ENCODE measurements around the gene FUBP1.
"Not testable (repeated sequence)": the region's sequence is repeated elsewhere in the genome, so short reads cannot be mapped to it uniquely, and the experiment has no call there.

FUBP1 gene

GRCh38 chr1:77986810-77987209 lies 7.9 kb upstream of the FUBP1 start:
- no peak for DNase-seq

GRCh38 chr1:77984629-77985028 lies 5.8 kb upstream of the FUBP1 start:
- no peak for DNase-seq

- DNase-seq: no peak
Observed at GRCh38 chr1:77983997-77984355, 5.1 kb upstream of the FUBP1 start.

- not testable (repeated sequence) for DNase-seq
Observed at GRCh38 chr1:77983352-77983996, 4.6 kb upstream of the FUBP1 start.

- peak; percentile 87 to 89 for DNase-seq
Observed at GRCh38 chr1:77978293-77978968, 441 bp downstream of the FUBP1 start.

GRCh38 chr1:77977989-77978292 lies 931 bp downstream of the FUBP1 start:
- DNase-seq: no peak

GRCh38 chr1:77976433-77977076 lies 2.3 kb downstream of the FUBP1 start:
- DNase-seq: no peak

GRCh38 chr1:77975907-77976306 lies 3.0 kb downstream of the FUBP1 start:
- peak in 1 of 2 donors; percentile 6 for DNase-seq

- no peak for DNase-seq
Observed at GRCh38 chr1:77975386-77975785, 3.5 kb downstream of the FUBP1 start.

GRCh38 chr1:77972080-77972479 lies 6.8 kb downstream of the FUBP1 start:
- DNase-seq: no peak

- no peak for DNase-seq
Observed at GRCh38 chr1:77970192-77970591, 8.7 kb downstream of the FUBP1 start.

GRCh38 chr1:77966291-77966690 lies 12.6 kb downstream of the FUBP1 start:
- no peak for DNase-seq

- DNase-seq: no peak
Observed at GRCh38 chr1:77961392-77961791, 17.5 kb downstream of the FUBP1 start.

GRCh38 chr1:77958850-77959249 lies 20.0 kb downstream of the FUBP1 start:
- no peak for DNase-seq

- DNase-seq: no peak
Observed at GRCh38 chr1:77958391-77958790, 20.5 kb downstream of the FUBP1 start.

- no peak for DNase-seq
Observed at GRCh38 chr1:77956464-77956863, 22.4 kb downstream of the FUBP1 start.

GRCh38 chr1:77955709-77956108 lies 23.2 kb downstream of the FUBP1 start:
- DNase-seq: no peak

GRCh38 chr1:77954521-77954920 lies 24.4 kb downstream of the FUBP1 start:
- no peak for DNase-seq

GRCh38 chr1:77953907-77954306 lies 25.0 kb downstream of the FUBP1 start:
- DNase-seq: no peak

GRCh38 chr1:77951328-77951727 lies 27.5 kb downstream of the FUBP1 start:
- DNase-seq: no peak

GRCh38 chr1:77950873-77951272 lies 28.0 kb downstream of the FUBP1 start:
- DNase-seq: no peak

- no peak for DNase-seq
Observed at GRCh38 chr1:77948841-77949424, 29.9 kb downstream of the FUBP1 start.

- DNase-seq: no peak
Observed at GRCh38 chr1:77945345-77945744, 33.5 kb downstream of the FUBP1 start.
